SU-DHL-6 (cell line): ENCODE measurements around the gene THBS2.

ENCODE experiments used
- EZH2phosphoT487 ChIP-seq: fragments of 200-600 bp; sonication (generic), shearing (Covaris generic); conservative IDR thresholded peaks from 2 replicates; pipeline ENCODE4 v1.6.1; 2018; ENCODE audit warnings: mild to moderate bottlenecking, antibody characterized with exemption, low read length, moderate library complexity, mixed read lengths
- TF ChIP-seq, protein P1 (sequence below): fragments of 200-600 bp; sonication (generic); IDR thresholded peaks from one replicate; pipeline ENCODE4 v1.5.1; 2017; ENCODE audit warnings: antibody characterized with exemption, mild to moderate bottlenecking, low read length, moderate library complexity; ENCODE audit not compliant: insufficient read depth, poor library complexity, severe bottlenecking

DNA sequence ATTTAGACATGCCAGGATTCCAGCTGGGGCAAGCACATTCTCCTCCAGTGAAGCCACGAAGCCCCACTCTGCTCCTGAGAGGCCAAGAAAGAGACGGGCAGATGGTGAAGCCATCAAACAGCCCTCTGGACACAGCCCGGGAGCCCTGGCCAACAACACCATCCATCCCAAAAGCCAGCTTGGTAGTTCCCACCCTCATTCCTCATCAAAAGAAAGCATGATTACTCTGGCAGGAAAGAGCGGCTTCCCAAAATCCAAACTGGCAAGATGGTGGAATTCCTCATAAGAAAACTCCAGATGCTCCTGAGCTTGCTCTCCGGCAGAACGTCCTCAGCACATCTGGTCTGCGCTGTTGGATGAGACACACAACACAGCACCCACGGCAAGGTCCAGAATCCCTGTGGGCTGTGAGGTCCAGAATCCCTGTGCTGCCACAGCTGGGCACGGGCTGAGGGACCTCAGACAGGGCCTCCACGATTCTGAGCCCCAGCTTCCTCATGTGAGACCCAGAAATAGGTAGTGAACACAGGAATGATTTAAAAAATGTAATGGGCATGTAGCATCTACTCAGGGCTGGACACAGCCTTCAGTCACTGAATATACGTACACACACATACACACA lies 52.6 kb downstream of the THBS2 start:
- TF ChIP-seq, protein P1, sequence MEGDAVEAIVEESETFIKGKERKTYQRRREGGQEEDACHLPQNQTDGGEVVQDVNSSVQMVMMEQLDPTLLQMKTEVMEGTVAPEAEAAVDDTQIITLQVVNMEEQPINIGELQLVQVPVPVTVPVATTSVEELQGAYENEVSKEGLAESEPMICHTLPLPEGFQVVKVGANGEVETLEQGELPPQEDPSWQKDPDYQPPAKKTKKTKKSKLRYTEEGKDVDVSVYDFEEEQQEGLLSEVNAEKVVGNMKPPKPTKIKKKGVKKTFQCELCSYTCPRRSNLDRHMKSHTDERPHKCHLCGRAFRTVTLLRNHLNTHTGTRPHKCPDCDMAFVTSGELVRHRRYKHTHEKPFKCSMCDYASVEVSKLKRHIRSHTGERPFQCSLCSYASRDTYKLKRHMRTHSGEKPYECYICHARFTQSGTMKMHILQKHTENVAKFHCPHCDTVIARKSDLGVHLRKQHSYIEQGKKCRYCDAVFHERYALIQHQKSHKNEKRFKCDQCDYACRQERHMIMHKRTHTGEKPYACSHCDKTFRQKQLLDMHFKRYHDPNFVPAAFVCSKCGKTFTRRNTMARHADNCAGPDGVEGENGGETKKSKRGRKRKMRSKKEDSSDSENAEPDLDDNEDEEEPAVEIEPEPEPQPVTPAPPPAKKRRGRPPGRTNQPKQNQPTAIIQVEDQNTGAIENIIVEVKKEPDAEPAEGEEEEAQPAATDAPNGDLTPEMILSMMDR = no peak
- no peak for TF ChIP-seq EZH2phosphoT487
